ENCODE measurements around the gene THNSL1.
"Not testable (repeated sequence)": the region's sequence is repeated elsewhere in the genome, so short reads cannot be mapped to it uniquely, and the experiment has no call there.

THNSL1 gene, protein sequence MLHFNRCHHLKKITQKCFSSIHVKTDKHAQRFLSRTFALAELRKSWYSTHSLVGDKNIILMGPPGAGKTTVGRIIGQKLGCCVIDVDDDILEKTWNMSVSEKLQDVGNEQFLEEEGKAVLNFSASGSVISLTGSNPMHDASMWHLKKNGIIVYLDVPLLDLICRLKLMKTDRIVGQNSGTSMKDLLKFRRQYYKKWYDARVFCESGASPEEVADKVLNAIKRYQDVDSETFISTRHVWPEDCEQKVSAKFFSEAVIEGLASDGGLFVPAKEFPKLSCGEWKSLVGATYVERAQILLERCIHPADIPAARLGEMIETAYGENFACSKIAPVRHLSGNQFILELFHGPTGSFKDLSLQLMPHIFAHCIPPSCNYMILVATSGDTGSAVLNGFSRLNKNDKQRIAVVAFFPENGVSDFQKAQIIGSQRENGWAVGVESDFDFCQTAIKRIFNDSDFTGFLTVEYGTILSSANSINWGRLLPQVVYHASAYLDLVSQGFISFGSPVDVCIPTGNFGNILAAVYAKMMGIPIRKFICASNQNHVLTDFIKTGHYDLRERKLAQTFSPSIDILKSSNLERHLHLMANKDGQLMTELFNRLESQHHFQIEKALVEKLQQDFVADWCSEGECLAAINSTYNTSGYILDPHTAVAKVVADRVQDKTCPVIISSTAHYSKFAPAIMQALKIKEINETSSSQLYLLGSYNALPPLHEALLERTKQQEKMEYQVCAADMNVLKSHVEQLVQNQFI

DNA sequence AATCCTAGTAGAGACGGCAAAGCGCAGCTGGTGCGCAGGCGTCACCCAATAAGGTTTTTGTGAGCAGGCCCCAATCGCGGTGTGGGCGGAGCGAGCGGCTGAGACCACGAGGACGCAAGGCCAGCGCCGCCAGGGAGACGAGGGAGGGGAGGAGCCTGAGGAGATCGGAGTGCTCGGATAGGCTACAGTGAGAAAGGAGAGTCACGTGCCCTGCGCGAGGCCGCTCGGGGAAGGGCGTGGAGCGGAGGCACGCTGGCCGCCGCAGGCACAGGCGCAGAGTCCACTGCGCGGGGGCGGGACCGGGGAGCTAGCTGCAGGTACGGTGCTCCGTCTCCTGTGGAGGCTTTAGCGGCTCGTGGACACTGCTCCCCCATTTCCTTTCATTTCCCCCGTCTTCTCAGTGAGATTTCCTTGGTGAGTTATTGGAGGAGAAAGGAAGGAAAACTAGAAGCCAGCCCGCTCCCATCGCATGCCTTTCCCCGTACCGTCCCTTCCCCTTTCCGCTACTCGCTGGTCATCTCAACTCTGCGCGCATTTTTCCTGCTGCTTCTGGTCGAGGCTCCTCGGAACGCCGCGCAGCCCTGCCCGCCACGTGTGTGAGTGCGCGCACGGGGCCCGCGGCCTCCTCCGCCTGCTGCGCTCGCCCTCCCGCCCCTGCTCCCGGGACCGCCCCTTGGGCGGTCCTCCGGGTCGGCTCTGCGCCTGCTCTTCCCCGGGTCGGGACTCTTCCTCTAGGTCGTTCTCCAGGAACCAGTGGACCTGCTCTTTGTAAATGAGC lies at the start of gene THNSL1:
THNSL1 (plus strand) TSS at position 237 of the 778 bp plus-strand sequence. CDS start 6,612 bp downstream, outside the sequence.
- Mint-ChIP-seq H3K9me3 (no peaks in the 10 kb centered on the region), H3K4me3 (peak within 1 kb of the TSS; percentile 81), H3K27me3 (no peaks in the 10 kb centered on the region), H3K36me3 (ENCODE audit: low read depth) (peaks cover 6% of the 10 kb centered on the region), H3K4me1 (ENCODE audit: low read depth) (peaks cover 21% of the 10 kb centered on the region), H3K27ac (peak within 1 kb of the TSS; percentile 97)
- intact Hi-C loops (cut with micrococcal nuclease): loop anchor here (1.0 to 10.0 kb wide), 3 partner anchors 65 to 292 kb away; no protein-coding TSS in a partner anchor

DNA sequence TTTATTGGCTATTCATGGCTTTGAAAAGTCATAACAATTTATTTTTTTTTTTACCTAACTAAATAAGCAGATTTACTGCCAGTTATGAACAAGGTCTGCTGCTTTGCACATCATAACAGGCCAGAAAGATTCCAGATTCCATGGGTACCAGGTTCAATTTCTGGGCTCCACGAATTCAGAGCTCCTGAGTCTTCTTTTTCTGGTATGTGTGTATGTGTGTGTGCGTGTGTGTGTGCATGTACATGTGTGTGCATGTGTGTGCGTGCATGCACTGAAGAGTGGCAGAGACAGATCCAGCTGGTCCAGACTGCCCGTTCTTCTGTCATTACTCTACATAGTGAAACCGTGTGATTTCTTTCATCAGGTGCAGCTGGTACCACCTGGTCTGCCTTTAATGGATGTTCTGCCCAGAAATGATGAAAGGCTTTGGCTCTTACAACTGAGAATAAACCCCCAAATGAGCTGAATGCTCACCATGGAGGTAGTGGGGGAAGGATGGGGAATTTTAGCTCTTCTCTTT lies 49.4 kb upstream of the THNSL1 start:
- Mint-ChIP-seq H3K4me3 (no peak overlapping the region), H3K4me1 (ENCODE audit: low read depth) (no peaks in the 10 kb centered on the region), H3K27me3 (no peaks in the 10 kb centered on the region), H3K9me3 (no peaks in the 10 kb centered on the region), H3K36me3 (ENCODE audit: low read depth) (no peaks in the 10 kb centered on the region), H3K27ac (no peak overlapping the region)
- intact Hi-C loops (cut with micrococcal nuclease): no loop called here

DNA sequence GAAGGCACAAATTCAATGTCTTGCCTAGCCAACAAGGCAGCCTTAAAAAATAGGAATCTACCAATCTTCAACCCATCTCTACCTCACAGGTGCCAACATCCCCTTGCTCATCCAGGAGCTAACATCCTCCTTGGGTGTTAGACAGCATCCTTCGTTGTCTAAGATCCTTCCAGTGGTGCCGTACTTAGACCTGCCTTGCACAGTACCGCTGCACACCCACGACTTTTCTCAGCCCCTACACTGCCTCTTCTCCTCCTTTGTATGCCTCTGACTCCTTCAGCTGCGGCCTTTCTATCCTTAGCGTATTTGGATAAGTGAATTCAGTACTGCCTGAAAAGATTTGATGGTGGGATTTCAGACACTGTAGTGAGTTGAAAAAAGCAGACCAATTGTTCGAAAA lies 48.1 kb upstream of the THNSL1 start:
- intact Hi-C loops (cut with micrococcal nuclease): no loop called here
- H3K27me3 Mint-ChIP-seq: no peaks in the 10 kb centered on the region
- no peak overlapping the region for H3K27ac Mint-ChIP-seq
- no peaks in the 10 kb centered on the region for H3K4me1 Mint-ChIP-seq (ENCODE audit: low read depth)
- H3K4me3 Mint-ChIP-seq: no peak overlapping the region
- H3K36me3 Mint-ChIP-seq (ENCODE audit: low read depth): no peaks in the 10 kb centered on the region
- H3K9me3 Mint-ChIP-seq: no peaks in the 10 kb centered on the region

DNA sequence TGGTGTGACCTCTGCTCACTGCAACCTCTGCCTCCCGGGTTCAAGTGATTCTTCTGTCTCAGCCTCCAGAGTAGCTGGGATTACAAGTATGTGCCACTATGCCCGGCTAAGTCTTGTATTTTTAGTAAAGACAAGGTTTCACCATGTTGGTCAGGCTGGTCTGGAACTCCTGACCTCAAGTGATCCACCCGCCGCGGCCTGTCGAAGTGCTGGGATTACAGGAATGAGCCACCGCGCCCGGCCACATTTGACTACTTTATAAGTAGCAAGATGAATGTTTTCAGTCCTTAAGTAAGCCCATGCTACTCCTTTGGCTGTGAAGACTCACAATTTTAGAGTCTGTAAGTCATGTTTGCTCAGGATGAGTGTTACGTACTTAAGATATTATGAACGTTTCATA lies 47.5 kb upstream of the THNSL1 start:
- H3K27me3 Mint-ChIP-seq; H3K9me3 Mint-ChIP-seq; H3K4me1 Mint-ChIP-seq (ENCODE audit: low read depth); H3K4me3 Mint-ChIP-seq; intact Hi-C loops (cut with micrococcal nuclease); H3K27ac Mint-ChIP-seq; H3K36me3 Mint-ChIP-seq (ENCODE audit: low read depth): not testable (repeated sequence)

DNA sequence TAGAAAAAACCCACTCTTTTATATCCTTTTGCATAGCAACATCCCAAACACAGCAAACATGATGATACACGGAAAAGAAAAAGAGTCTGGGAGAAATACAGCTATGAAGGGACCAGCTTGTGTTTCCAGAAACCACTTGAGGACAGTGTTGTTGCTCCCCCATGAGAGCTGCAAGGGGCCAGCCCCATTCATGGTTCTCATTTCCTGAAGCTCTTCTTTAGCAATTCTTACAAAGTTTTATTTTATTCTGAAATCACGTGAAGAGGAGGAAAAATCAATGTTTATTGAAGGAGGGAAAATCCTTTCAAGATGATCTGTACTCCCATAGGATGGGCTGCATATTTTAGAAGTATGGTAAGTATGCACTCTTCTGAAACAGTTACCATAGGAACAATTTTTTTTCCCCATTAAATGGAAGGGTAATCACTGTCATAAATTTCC lies 46.6 kb upstream of the THNSL1 start:
- no peaks in the 10 kb centered on the region for H3K4me1 Mint-ChIP-seq (ENCODE audit: low read depth)
- H3K4me3 Mint-ChIP-seq: no peak overlapping the region
- H3K27me3 Mint-ChIP-seq: no peaks in the 10 kb centered on the region
- H3K9me3 Mint-ChIP-seq: no peaks in the 10 kb centered on the region
- H3K27ac Mint-ChIP-seq: no peak overlapping the region
- intact Hi-C loops (cut with micrococcal nuclease): no loop called here
- H3K36me3 Mint-ChIP-seq (ENCODE audit: low read depth): no peaks in the 10 kb centered on the region

DNA sequence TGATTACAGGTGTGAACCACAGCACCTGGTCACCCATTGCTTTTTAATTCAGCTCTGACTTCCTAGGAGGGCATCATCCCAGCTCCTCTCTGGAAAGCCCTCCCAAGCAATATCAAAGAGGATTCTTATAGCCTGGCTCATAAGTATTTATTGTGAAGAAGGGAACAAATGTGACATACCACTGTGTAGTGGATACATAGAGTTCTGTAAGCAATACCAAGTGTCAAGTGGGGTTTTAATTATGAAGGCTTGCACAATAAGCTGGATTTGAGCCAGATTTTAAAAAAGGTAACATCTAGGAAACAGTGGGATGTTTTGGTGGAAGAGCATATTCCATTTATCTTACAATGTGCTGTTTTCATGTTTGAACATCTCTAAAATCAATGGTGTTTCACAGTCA lies 45.0 kb upstream of the THNSL1 start:
- H3K9me3 Mint-ChIP-seq: no peaks in the 10 kb centered on the region
- no peak overlapping the region for H3K27ac Mint-ChIP-seq
- intact Hi-C loops (cut with micrococcal nuclease): no loop called here
- H3K4me3 Mint-ChIP-seq: no peak overlapping the region
- H3K4me1 Mint-ChIP-seq (ENCODE audit: low read depth): no peaks in the 10 kb centered on the region
- no peaks in the 10 kb centered on the region for H3K27me3 Mint-ChIP-seq
- H3K36me3 Mint-ChIP-seq (ENCODE audit: low read depth): no peaks in the 10 kb centered on the region

DNA sequence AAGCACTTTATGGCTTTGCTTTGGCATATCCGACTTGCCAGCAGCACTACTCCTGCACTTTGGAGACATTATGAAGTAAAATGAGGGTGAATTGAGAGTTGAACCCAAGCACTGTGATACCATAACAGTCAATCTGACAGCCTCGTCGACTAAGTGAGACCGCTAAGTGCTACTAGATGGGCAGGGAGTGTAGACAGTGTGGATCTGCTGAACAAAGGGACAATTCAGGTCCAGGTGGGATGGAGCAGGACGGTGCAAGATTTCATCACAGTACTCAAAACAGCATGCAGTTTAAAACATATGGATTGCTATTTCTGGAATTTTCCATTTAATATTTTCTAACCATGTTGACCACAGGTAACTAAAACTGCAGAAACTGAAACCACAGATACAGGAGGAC lies 43.2 kb upstream of the THNSL1 start:
- Mint-ChIP-seq H3K36me3 (ENCODE audit: low read depth) (no peaks in the 10 kb centered on the region), H3K9me3 (no peaks in the 10 kb centered on the region), H3K27me3 (peaks cover under 1% of the 10 kb centered on the region), H3K27ac (no peak overlapping the region), H3K4me1 (ENCODE audit: low read depth) (no peaks in the 10 kb centered on the region), H3K4me3 (no peak overlapping the region)
- intact Hi-C loops (cut with micrococcal nuclease): no loop called here

DNA sequence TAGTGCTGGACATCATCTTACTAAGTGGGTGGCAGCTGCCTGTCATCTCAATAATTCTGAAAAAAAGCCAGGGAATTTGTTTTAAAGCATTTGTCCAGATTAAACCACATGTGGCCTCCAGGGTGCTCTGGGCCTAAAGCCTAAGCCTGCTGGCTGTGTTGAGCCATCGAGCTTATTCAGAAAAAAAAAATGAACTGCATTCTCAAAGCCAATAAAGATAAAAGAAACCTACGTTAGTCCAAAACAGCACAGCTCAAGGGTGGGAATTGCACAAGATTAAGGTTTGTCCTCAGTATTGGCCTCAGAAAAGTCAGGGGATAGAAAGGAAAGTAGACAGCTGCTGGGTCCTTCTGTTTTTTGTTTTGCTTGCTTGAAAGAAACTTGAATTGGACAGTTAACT lies 41.4 kb upstream of the THNSL1 start:
- Mint-ChIP-seq H3K27ac (no peak overlapping the region), H3K36me3 (ENCODE audit: low read depth) (no peaks in the 10 kb centered on the region), H3K9me3 (no peaks in the 10 kb centered on the region), H3K27me3 (peaks cover 3% of the 10 kb centered on the region), H3K4me3 (no peak overlapping the region), H3K4me1 (ENCODE audit: low read depth) (no peaks in the 10 kb centered on the region)
- intact Hi-C loops (cut with micrococcal nuclease): no loop called here

DNA sequence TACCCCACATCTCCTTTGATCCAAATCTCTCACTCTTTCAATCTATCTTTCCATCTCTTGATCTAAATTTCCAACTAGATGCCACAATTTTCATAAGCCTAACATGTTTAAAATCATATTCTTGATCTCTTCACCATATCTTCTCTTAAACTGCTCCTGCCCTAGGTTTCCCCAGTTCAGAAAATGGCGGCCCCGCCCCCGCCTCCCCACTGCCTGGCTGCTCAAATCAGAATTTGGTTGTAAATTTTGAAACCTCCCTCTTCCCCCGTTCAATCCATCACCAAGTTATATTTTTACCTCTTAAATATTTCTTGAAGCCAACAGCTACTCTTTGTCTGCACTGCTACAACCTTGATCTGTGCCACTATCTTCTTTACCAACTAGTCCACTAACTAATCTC lies 36.7 kb upstream of the THNSL1 start:
- Mint-ChIP-seq H3K27ac (no peak overlapping the region), H3K4me1 (ENCODE audit: low read depth) (no peaks in the 10 kb centered on the region), H3K36me3 (ENCODE audit: low read depth) (no peaks in the 10 kb centered on the region), H3K9me3 (no peaks in the 10 kb centered on the region), H3K4me3 (no peak overlapping the region), H3K27me3 (peaks cover 3% of the 10 kb centered on the region)
- intact Hi-C loops (cut with micrococcal nuclease): no loop called here

DNA sequence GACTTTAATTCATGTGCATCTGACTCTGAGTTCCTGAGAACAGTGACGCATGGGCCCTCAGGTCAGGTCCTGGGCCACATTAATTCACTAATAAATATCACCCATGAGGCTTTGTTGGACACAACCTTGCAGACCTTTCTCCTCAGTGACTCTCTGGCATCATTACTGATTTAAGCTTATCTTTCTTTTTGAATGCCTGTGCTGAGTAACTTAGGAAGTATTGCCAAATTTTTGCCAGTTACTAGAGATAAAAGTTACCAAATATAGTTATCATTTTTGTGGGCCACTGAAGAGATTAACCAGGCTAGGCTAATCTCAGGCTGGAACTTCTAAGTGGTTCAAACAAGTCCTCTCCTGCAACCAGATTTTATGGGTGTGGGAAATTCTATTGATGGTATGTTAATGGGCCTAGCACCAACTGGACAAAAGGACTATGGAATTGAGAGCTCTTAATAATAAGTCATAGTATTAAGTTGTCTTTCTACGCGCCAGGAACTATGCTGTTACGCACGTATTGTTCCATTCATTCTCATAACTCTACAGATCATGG lies 35.2 kb upstream of the THNSL1 start:
- H3K27ac Mint-ChIP-seq: no peak overlapping the region
- peaks cover 3% of the 10 kb centered on the region for H3K27me3 Mint-ChIP-seq
- no peaks in the 10 kb centered on the region for H3K9me3 Mint-ChIP-seq
- no peaks in the 10 kb centered on the region for H3K4me1 Mint-ChIP-seq (ENCODE audit: low read depth)
- H3K4me3 Mint-ChIP-seq: no peak overlapping the region
- H3K36me3 Mint-ChIP-seq (ENCODE audit: low read depth): no peaks in the 10 kb centered on the region
- intact Hi-C loops (cut with micrococcal nuclease): no loop called here

DNA sequence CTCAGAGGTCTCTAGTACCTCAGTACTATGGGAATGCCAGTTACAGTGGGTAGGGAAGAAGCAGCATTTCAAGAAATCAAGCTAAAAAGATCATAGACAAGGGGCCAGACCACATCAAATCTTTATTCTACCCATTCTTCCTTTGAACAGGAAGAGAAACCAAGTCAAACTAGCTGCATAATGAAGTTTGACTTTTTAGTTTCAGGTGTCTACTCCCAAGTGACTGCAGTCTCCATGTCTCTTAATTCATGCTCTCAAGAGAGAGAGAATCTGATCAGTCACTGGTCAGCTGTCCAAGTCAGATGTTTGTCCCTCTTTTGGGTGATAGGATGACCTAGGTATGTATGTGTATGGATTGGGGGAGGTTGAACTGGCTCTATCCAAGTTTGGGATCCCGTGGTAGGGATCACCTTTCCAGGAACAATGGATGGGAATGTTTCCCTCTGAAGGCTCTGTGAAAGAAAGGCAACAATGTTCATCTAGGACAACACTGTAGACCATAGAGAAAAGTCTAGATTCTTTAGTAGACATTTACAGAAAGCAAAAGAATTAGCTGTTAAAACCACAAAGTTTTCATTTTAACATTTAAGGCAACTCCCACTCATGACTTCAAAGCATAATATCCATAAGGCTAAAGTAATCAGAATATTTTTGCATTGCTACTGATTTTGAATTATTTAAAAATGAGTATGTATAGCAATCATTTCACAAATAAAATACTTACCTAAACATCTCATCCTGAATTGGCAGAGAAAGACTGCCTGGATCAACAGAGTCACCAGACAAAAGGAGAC lies 33.9 kb upstream of the THNSL1 start:
- Mint-ChIP-seq H3K36me3 (ENCODE audit: low read depth) (no peaks in the 10 kb centered on the region), H3K4me1 (ENCODE audit: low read depth) (no peaks in the 10 kb centered on the region), H3K4me3 (no peak overlapping the region), H3K27me3 (peaks cover 3% of the 10 kb centered on the region), H3K27ac (no peak overlapping the region), H3K9me3 (no peaks in the 10 kb centered on the region)
- intact Hi-C loops (cut with micrococcal nuclease): no loop called here

DNA sequence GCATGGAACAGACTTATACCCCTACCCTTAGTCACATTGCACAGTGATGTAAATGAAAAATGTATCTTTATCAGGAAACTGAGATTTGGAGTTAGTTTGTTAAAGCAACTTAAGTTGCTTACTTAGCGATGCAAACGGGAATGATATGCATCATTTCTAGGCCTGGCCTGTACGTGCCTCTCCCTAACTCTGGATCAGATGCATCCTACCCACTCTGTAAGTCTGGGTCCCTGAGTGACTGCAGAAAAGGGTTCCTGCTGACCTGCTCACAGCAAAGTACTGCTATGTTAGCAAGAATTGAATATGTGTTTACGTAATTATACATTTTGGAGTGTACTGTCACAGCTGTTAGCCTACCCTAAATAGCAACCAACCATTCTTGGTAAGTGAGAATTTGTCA lies 33.3 kb upstream of the THNSL1 start:
- Mint-ChIP-seq H3K27me3 (peaks cover 3% of the 10 kb centered on the region), H3K4me1 (ENCODE audit: low read depth) (no peaks in the 10 kb centered on the region), H3K4me3 (no peak overlapping the region), H3K36me3 (ENCODE audit: low read depth) (no peaks in the 10 kb centered on the region), H3K9me3 (no peaks in the 10 kb centered on the region), H3K27ac (no peak overlapping the region)
- intact Hi-C loops (cut with micrococcal nuclease): no loop called here

DNA sequence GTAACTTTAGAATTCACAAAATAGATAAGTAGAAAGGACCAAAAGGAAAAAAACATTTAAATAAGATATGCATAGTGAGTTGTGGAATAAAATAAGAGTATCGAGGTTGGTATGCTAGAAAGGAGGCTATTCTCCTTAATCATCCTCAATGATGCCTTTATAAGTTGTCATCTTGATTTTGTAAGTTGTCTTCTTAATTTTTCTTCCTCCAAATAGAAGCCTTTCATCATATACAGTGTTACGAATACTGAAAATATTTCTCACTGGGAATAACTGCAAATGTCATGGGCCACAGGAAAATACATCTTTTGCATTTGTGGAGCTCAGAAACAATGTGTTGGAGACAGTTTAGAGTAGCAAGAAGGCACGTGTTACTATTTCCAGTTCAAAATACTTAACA lies 32.5 kb upstream of the THNSL1 start:
- intact Hi-C loops (cut with micrococcal nuclease): no loop called here
- H3K4me3 Mint-ChIP-seq: no peak overlapping the region
- no peaks in the 10 kb centered on the region for H3K36me3 Mint-ChIP-seq (ENCODE audit: low read depth)
- H3K27ac Mint-ChIP-seq: no peak overlapping the region
- H3K4me1 Mint-ChIP-seq (ENCODE audit: low read depth): peaks cover 4% of the 10 kb centered on the region
- no peaks in the 10 kb centered on the region for H3K27me3 Mint-ChIP-seq
- no peaks in the 10 kb centered on the region for H3K9me3 Mint-ChIP-seq
